ENCODE measurements around the gene CELSR2.

Gene CELSR2

DNA sequence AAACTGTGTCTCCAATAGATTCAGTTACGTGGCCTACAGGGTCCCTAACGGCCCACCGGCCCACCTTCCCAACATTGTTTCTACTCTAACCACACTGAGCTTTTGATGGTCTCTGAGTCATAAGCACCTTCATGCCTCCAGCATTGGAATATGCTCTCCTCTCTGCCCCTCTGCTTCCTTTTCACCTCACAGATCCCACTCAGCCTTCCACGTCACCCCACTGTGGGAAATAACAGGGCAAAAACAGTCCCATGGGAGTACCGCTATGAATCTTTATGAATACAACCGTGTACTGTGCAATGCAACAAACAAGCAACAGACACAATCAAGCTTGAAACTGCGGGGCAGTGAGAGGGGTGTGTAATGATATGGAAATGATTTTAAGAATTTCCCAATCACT, 40.9 kb upstream of the CELSR2 start:
- Histone ChIP-seq H3K4me3 (peak overlapping the region; percentile 61), H3K27ac (no peak overlapping the region)
- no peak for DNase-seq (ENCODE audit: low spot score)
- TF ChIP-seq, protein P1, sequence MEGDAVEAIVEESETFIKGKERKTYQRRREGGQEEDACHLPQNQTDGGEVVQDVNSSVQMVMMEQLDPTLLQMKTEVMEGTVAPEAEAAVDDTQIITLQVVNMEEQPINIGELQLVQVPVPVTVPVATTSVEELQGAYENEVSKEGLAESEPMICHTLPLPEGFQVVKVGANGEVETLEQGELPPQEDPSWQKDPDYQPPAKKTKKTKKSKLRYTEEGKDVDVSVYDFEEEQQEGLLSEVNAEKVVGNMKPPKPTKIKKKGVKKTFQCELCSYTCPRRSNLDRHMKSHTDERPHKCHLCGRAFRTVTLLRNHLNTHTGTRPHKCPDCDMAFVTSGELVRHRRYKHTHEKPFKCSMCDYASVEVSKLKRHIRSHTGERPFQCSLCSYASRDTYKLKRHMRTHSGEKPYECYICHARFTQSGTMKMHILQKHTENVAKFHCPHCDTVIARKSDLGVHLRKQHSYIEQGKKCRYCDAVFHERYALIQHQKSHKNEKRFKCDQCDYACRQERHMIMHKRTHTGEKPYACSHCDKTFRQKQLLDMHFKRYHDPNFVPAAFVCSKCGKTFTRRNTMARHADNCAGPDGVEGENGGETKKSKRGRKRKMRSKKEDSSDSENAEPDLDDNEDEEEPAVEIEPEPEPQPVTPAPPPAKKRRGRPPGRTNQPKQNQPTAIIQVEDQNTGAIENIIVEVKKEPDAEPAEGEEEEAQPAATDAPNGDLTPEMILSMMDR (IDR thresholded peaks at IDR 0.05), result no peak

DNA sequence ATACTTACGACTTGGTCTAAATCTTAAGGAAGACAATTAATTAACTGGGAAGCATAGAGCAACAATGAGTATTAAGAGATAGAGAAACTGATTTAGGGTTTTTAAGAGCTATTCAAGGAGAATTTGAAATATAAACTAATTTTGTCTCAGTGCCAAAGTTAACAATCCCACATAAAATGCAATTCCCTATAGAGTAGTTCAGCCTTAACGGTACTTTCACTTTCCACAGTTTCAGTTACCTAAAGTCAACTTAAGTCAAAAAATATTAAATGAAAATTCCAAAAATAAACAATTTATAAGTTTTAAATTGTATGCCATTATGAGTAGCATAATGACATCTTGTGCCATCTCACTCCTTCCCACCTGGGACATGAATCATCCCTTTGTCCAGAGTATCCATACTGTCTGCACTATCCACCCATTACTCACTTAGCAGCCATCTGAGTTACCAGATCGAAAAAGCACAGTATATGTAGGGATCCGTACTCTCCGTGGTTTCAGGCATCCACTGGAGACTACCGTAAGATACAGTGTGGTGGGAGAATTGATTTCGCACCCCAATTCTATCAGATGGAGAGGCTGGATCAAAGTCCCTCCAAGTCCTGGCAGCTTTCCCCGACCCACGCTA, 40.4 kb upstream of the CELSR2 start:
- H3K4me3 ChIP-seq, result peak overlapping the region; percentile 61
- no peak for DNase-seq (ENCODE audit: low spot score)
- TF ChIP-seq, protein P1 (IDR thresholded peaks at IDR 0.05), result no peak
- H3K27ac ChIP-seq, result peak overlapping the region in 1 of 2 donors; percentile 15

DNA sequence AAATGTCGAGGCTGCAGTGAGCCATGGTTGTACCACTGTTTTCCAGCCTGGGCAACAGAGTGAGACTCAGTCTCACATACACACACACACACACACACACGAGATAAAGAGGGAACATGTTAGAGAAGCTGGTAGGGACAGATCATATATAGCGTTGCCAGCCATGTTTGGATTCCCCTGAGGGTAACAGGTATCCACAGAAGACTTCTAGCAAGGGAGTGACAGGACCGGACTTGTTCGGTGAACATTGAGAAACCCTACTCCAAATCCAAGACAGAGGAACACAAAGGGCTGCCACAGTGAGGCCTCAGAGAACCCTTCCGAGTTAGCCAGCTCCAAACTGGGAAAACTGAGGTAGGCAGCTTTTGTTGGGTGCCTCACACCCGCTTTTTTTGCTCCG, 39.3 kb upstream of the CELSR2 start:
- TF ChIP-seq, protein P1 (IDR thresholded peaks at IDR 0.05), result no peak
- no peak for DNase-seq (ENCODE audit: low spot score)
- no peak overlapping the region for H3K27ac ChIP-seq
- no peak overlapping the region for H3K4me3 ChIP-seq

DNA sequence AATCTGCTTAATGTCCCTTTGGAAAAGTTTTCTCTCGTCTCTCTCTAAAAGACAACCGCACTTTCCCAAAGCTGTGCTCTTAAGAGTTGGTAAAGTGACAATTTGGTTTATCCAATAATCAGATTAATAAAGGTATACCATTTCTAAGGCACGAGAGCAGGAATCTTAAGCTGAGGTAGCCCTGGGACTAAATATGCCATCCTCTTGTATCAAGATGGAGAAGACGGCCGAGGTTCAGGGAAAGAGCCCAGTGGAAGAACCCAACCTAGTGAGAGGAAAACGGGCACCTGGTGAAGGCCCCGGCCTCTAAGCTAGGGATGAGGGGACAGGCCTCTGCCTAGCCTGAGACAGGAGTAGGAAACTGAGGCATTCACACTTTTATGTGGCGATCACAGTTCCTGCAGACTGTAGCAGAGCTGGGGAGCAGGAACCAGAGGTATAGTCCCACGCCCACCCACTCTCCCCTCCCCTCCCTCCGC, 36.0 kb upstream of the CELSR2 start:
- DNase-seq (ENCODE audit: low spot score), result no peak
- Histone ChIP-seq H3K27ac (peak overlapping the region; percentile 85 to 95), H3K4me3 (peak overlapping the region; percentile 91)
- TF ChIP-seq, protein P1 (IDR thresholded peaks at IDR 0.05), result no peak

DNA sequence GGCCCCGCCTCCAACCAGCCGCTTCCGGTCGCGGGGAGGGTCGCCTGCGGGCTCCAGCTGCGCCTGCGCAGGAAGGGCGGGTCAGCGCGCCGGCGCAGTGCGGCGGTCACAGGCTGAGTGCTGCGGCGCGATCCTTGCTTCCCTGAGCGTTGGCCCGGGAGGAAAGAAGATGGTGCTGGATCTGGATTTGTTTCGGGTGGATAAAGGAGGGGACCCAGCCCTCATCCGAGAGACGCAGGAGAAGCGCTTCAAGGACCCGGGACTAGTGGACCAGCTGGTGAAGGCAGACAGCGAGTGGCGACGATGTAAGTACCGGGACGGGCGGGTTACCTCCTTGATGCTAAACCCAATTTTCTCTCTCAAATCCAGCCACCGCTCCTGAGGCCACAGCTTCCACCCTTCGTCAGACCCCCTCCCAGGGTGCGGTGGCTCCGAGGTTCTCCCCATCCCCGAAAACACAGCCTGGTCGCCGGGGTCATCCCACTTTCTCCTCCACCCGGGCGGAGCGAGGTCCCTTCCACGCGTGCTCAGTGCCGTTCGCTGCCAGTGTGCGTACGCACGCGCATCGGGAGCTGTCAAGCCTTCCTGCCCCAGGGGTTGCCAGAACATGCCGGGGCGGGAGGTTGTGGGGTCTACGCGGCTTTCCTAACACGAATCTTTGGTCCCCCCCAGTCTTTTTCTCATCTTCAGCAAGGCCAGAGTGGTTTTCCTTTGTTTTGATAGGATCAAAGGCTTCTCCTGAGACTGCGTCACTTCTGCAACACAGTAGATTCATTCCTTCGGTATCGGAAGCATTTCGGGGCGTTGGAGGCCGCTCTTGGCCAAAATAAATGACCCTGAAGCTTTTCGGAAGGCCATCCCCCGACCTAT, 35.3 kb upstream of the CELSR2 start, which contains the start of gene SARS1:
TSS of gene SARS1 (plus strand) at position 95 of the 870 bp plus-strand sequence. CDS start at position 170, 75 bp downstream.
- TF ChIP-seq, protein P1 (IDR thresholded peaks at IDR 0.05), result no peak
- Histone ChIP-seq H3K4me3 (peak within 1 kb of the TSS; percentile 91), H3K27ac (peak within 1 kb of the TSS; percentile 85 to 95)
- DNase-seq (ENCODE audit: low spot score), result peak; percentile 89

DNA sequence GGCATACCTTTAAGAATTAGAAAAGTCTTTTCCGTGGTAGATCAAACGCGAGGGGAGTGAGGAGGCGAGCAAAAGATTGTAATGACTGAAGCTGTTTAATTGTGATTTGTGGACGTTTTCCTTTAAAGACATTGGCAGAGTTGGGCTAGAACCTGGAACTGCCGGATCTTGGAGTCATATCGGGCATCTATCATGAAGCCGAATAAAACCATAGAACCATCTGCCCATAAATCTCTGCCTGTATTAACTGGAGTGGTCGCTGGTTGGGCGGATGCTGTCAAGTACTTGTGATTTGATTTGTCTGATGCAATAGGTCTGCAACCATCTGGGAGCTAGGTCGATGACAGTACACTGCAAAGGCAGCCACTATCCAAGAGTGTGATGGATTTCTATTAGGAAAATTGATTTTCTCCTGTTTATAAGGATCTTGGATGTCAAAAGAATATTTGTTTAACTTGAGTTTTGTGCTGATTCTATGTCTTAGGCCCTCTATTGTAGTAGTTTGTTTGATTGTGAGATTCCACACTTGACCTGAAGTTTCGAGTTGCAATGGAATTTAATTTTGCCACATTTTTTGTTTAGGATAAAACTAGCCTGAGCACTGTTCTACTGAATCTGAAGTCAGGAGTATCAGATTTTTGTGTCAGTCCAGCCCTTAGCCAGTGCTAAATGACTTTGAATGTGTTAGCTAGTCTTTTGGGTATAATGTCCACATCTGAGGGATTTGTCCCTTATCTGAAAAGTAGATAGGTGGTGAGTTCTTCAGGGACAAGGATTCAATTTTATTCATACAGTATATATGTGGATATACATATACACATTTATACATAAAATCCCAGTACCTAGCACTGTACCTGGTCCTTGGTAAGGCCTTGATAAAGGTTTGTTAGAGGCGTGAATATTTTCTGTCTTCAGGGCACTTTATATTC, 34.4 kb upstream of the CELSR2 start:
- Histone ChIP-seq H3K27ac (peak overlapping the region; percentile 85 to 95), H3K4me3 (peak overlapping the region; percentile 91)
- TF ChIP-seq, protein P1 (IDR thresholded peaks at IDR 0.05), result no peak
- DNase-seq (ENCODE audit: low spot score), result no peak

Measured in coronary artery (tissue), 2 donors.